GM12864 (cell line): Measurements from ENCODE around the gene APBB2.

Experiments
- DNase-seq: peaks from one replicate; pipeline ENCODE4 v3.0.0-alpha.2; 2011; ENCODE audit warnings: low read depth
- H3K4me3 ChIP-seq: 2 replicates; pipeline ENCODE4 v1.5.1; 2011; ENCODE audit warnings: mild to moderate bottlenecking, low read depth, low read length, control low read depth
- TF ChIP-seq, protein P1 (sequence below): IDR thresholded peaks from 2 replicates; pipeline ENCODE4 v1.5.1; 2011; ENCODE audit warnings: low read depth, mild to moderate bottlenecking, moderate library complexity, low read length, control low read depth, inconsistent platforms; ENCODE audit errors: missing control alignments

The APBB2 gene

DNA sequence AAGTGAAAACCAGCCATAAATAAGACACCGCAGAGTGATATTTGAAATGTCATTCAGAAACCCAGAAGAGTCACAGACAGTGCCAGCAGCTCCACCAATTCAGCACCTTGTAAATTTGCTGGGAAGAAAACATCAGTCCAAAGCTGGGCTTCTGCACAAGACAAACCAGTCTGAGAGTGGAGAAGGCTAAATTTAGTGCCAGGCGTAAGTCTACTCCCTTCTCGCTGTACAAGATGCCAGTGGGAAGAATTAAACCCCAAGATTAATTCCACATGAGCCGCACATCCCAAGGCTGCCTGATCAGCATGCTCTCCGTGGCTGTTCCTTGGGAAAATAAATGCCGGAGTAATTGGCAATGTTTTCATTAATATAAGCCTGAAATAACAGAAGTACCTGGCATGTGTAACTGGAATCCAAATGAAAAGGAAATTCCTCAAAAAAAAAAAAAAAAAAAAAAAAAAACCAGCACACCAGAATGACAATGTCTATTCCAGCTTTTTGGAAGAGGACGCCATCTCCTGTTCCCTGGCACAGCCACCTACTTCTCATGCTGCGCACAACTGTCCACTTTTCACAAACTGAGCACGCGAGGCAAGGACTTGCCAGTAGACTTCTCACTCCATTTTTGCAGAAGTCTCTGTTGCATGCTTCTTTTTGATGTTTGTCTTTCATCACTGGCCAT is 369.0 kb downstream of the APBB2 start:
- DNase-seq = no peak
- no peak overlapping the region for H3K4me3 ChIP-seq

DNA sequence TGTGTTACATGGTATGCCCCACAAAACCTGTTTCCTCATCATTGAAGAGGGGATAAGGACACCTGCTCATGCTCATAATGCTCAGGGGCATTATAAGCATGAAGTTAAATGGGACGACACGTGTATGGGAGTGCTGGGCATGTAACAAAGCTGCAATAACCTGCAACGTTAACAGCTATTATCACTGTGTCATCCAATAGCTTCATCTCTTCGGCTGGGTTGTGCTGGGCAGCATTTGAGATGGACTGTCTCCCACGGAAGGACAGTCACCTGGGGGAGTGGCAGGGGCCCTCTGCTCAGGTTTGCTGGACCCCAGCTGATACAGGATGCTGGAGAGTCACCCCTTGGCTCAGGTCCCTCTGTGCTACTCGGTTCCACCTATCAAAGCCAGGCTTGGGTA is 370.1 kb downstream of the APBB2 start:
- TF ChIP-seq, protein P1, sequence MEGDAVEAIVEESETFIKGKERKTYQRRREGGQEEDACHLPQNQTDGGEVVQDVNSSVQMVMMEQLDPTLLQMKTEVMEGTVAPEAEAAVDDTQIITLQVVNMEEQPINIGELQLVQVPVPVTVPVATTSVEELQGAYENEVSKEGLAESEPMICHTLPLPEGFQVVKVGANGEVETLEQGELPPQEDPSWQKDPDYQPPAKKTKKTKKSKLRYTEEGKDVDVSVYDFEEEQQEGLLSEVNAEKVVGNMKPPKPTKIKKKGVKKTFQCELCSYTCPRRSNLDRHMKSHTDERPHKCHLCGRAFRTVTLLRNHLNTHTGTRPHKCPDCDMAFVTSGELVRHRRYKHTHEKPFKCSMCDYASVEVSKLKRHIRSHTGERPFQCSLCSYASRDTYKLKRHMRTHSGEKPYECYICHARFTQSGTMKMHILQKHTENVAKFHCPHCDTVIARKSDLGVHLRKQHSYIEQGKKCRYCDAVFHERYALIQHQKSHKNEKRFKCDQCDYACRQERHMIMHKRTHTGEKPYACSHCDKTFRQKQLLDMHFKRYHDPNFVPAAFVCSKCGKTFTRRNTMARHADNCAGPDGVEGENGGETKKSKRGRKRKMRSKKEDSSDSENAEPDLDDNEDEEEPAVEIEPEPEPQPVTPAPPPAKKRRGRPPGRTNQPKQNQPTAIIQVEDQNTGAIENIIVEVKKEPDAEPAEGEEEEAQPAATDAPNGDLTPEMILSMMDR = no peak
- DNase-seq = no peak
- no peak overlapping the region for H3K4me3 ChIP-seq

More for the DNA sequence above, 369.0 kb downstream of the APBB2 start:
- TF ChIP-seq, protein P1 = no peak

DNA sequence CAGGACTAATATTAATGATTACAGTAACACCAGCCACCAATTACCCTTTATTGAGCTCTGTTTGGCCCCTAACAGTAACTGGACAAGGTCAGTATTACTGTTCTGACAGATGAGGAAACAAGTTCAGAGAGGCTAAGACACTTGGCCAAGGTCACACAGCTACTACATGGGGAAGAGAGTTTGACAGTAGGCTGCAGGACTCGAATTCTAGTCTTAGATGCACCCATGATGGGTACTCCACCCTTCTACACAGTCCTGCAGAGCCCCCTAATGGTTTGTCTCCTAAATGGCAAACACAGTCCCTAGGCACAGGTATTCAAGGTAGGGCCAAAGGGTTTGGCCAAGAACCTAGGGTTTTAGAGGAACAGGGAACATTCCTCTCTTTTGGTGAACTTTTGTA is 370.6 kb downstream of the APBB2 start:
- DNase-seq = no peak
- H3K4me3 ChIP-seq = no peak overlapping the region
- TF ChIP-seq, protein P1 = peak; percentile 60

DNA sequence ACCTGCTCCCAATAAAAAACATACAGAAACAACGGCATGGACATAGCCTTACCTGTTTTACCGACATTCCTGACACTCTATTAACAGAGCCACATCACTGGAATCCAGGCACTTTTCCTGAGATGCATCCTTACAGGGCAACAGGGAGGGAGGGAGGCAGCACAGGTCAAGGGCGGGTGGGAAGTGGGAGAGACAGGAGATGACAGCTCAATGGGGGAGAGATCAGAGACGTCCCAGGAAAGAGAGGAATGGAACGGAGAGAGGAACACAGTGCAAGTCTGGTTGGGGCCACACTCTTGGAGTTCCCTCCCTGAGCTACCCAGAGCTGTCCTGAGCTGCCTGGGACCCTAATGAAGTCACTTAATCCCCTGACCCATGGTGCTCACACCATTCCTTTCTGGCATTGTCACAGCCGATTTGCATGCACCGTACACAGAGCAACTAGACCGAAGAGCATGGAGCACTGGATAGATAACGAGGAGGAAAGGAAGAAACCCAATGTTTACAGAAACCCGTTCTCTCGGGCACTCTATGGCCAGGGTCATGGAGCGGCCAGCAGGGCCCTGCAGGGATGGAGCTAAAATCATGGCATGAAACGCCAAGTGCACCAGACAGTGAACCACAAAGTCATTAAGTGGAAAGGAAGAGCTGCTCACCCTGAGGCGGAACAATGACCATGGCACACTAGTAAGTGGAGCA is 371.5 kb downstream of the APBB2 start:
- DNase-seq = no peak
- TF ChIP-seq, protein P1 = no peak
- H3K4me3 ChIP-seq = no peak overlapping the region

DNA sequence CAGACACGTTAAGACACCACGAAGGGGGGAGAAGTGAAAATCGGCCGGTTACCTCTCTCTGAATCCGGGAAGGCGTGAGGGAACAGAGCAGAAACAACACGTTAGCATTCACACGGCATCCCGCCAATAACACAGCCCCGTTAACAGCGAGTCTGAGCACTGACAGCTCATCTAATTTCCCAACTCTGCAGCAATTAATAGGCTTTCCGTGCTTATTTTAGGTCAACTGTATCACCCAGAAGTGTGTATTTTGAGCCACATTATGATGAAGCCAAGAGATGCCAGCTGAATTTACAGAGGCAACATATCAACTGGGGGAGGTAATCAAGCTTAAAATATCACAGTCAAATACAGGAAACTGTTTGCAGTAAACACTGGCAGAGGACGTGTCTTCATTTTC is 372.0 kb downstream of the APBB2 start:
- no peak overlapping the region for H3K4me3 ChIP-seq
- TF ChIP-seq, protein P1 = no peak
- DNase-seq = no peak

DNA sequence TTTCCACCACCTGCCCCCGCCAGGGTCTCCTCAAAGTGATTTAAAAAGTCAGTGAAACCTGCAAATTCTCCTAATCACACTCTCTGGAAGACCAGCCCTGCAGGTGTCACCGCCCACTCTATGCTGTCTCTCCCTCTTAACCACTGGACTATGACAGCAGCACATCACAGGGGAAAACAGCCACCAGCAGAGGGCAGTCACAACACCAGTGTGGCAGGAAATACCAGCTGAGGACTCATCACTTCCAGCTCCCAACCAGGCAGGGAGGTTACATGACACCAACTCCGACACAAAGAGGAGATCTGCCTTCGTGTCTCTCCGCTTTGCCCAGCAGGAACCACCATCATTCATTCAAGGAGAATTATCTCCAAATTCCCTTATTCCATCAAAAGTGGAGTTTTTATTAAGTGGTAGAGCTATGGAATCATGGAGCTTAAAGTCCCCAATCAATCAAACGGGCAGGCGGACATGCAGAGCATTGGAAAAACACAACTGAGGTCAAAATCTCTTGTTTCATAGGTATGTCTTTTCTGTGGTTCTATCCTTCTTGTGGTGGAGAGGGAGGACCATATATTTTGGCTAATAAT is 373.3 kb downstream of the APBB2 start:
- no peak overlapping the region for H3K4me3 ChIP-seq
- TF ChIP-seq, protein P1 = peak; percentile 92
- DNase-seq = peak; percentile 69
